ENCODE data around the gene FAM107B. TPM values are rescaled to one million over a fixed set of nuclear protein-coding genes. Genes with fewer than 3 reads are reported as not detected.

The FAM107B gene
- total and polyA plus RNA-seq, 2 of the 13 experiments (the other 11 are each of a cell fraction or from before 2014, with no cell fraction given): 15.7 to 24.8 TPM

GRCh38 chr10:14724931-14725330, 49.8 kb downstream of the FAM107B start:
- no TSS peak for BruUV-seq (replicated peaks)
- ATAC-seq (no peak), DNase-seq (ENCODE audit: low spot score) (no peak), FAIRE-seq (no peak)
- no peaks in the 10 kb centered on the region for H3K79me2 ChIP-seq (ENCODE audit: insufficient read depth, low read length)
- H3K27me3 ChIP-seq (ENCODE audit: control insufficient read depth in 1 of 2, insufficient read depth in 2 of 2, low read length in 2 of 2): no peaks in the 10 kb centered on the region; a peak in 1 of 5 replicates
- H3K9me3 ChIP-seq (ENCODE audit: low read length): no peaks in the 10 kb centered on the region
- no peaks in the 10 kb centered on the region for H4K20me1 ChIP-seq (ENCODE audit: insufficient read depth, low read length)
- in situ Hi-C loops (cut with HindIII; ENCODE audit: extremely low pct_ligation_motif_present, low pct_unique_long_range_greater_than_20kb) (no loop called here), intact Hi-C loops (cut with micrococcal nuclease; ENCODE audit: unreplicated experiment) (no loop called here)
- WGBS (ENCODE audit: low lambda C conversion rate): 3% methylated on average over 2 of the region's 2 CpGs
- ChIA-PET CTCF (ENCODE audit: low intra/inter-chr PET ratio, low total read pairs) (no interaction called here), POLR2A (no interaction called here)
- H3K4me2 ChIP-seq (ENCODE audit: low read depth, low read length): no peak overlapping the region
- no peaks in the 10 kb centered on the region for H3K36me3 ChIP-seq (replicated peaks in 1 of 2; ENCODE audit: control insufficient read depth in 1 of 2, insufficient read depth in 2 of 2, low read length in 2 of 2)
- H3K9ac ChIP-seq (ENCODE audit: insufficient read depth, low read depth, low read length): no peak overlapping the region
- H3K27ac ChIP-seq (ENCODE audit: extremely low read length, insufficient read depth, low read length): no peak overlapping the region
- no peaks in the 10 kb centered on the region for H3K4me1 ChIP-seq (ENCODE audit: insufficient read depth, low read length)
- no peak overlapping the region for H3K4me3 ChIP-seq (replicated peaks in 1 of 3; ENCODE audit: insufficient read depth in 1 of 3, low read depth in 2 of 3, low read length in 3 of 3)
- H2AFZ ChIP-seq (ENCODE audit: low read length): no peak overlapping the region
- TF ChIP-seq ZNF33B (CRISPR knock-in tag; IDR thresholded peaks at IDR 0.05) (no peak), ZNF256 (CRISPR knock-in tag; conservative IDR thresholded peaks at IDR 0.05) (no peak), KLF11 (CRISPR knock-in tag; IDR thresholded peaks at IDR 0.05) (no peak), THAP7 (CRISPR knock-in tag; IDR thresholded peaks at IDR 0.05) (no peak), ZSCAN29 (CRISPR knock-in tag; conservative IDR thresholded peaks at IDR 0.05) (no peak), ZNF574 (CRISPR knock-in tag; IDR thresholded peaks at IDR 0.05) (no peak), ZNF343 (CRISPR knock-in tag; IDR thresholded peaks at IDR 0.05) (no peak), SNAPC4 (CRISPR knock-in tag; IDR thresholded peaks at IDR 0.05) (no peak), SALL1 (CRISPR knock-in tag; IDR thresholded peaks at IDR 0.05) (no peak), ZBED4 (CRISPR knock-in tag; IDR thresholded peaks at IDR 0.05; ENCODE audit: borderline replicate concordance) (no peak), CREB3 (CRISPR knock-in tag; IDR thresholded peaks at IDR 0.05) (no peak)
